Naive thymus-derived CD4-positive, alpha-beta T cell (primary cell): ENCODE measurements around the gene CDH4. TPM values are rescaled to one million over a fixed set of nuclear protein-coding genes. Genes with fewer than 3 reads are reported as not detected.

Experiments
- ATAC-seq: fragments of 150-1000 bp; cut with Tn5 transposase; 2 replicates; pipeline ENCODE4 v1.10.0; 2021; ENCODE audit warnings: mild to moderate bottlenecking, moderate library complexity
- CTCF ChIA-PET: fragments of 350-600 bp; sonication (Branson Sonifier 250); formaldehyde crosslinking; loops from one replicate; lab custom pipeline; 2021; ENCODE audit warnings: antibody characterized with exemption; lab: Charles Lee
- POLR2A ChIA-PET: fragments of 350-600 bp; sonication (Branson Sonifier 250); formaldehyde crosslinking; loops from one replicate; lab custom pipeline; 2021; ENCODE audit warnings: antibody characterized with exemption, inconsistent platforms; lab: Charles Lee
- DNase-seq, 9 donors: peaks; one replicate each; pipeline versions ENCODE4 v3.0.0 to v3.0.0-alpha.2; 2020 to 2022; ENCODE audit warnings: mixed read lengths in 1 of 9
- H3K27ac ChIP-seq: one replicate; pipeline ENCODE4 v1.7.0; 2013; ENCODE audit warnings: mild to moderate bottlenecking, low read depth, low read length, moderate library complexity
- H3K27me3 ChIP-seq, 2 donors: one replicate each; pipeline ENCODE4 v1.7.0; 2013; ENCODE audit warnings: low read length in 2 of 2, mild to moderate bottlenecking in 2 of 2, moderate library complexity in 2 of 2; ENCODE audit not compliant: control insufficient read depth in 2 of 2, insufficient read depth in 2 of 2
- H3K36me3 ChIP-seq, 3 experiments: 1 replicate in 2 of 3; 2 replicates in 1 of 3; pipeline ENCODE4 v1.7.0; 2013; ENCODE audit warnings: low read length in 3 of 3, mild to moderate bottlenecking in 3 of 3, moderate library complexity in 1 of 3; ENCODE audit not compliant: insufficient read depth in 3 of 3, control insufficient read depth in 2 of 3
- H3K4me1 ChIP-seq, 2 donors: one replicate each; pipeline ENCODE4 v1.7.0; 2013; ENCODE audit warnings: low read length in 2 of 2, mild to moderate bottlenecking in 2 of 2, moderate library complexity in 1 of 2; ENCODE audit not compliant: control insufficient read depth in 2 of 2, insufficient read depth in 2 of 2
- H3K4me3 ChIP-seq: 2 replicates; pipeline ENCODE4 v1.7.0; 2013; ENCODE audit warnings: mild to moderate bottlenecking, low read length
- H3K9me3 ChIP-seq, 3 experiments: 1 replicate in 2 of 3; 2 replicates in 1 of 3; pipeline ENCODE4 v1.7.0; 2013; ENCODE audit warnings: low read length in 3 of 3; ENCODE audit not compliant: control insufficient read depth in 2 of 3
- H3K27ac Mint-ChIP-seq, 9 donors: one replicate each; pipeline ENCODE4 v1.8.0; 2020 to 2022; ENCODE audit warnings: mixed read lengths in 9 of 9, mild to moderate bottlenecking in 8 of 9, moderate library complexity in 5 of 9, inconsistent platforms in 2 of 9
- H3K27me3 Mint-ChIP-seq, 5 donors: one replicate each; pipeline ENCODE4 v1.8.0; 2021 to 2022; ENCODE audit warnings: mixed read lengths in 5 of 5, mild to moderate bottlenecking in 1 of 5
- H3K36me3 Mint-ChIP-seq, 5 donors: one replicate each; pipeline ENCODE4 v1.8.0; 2020 to 2022; ENCODE audit warnings: mixed read lengths in 5 of 5, mild to moderate bottlenecking in 3 of 5, inconsistent platforms in 1 of 5
- H3K4me1 Mint-ChIP-seq, 7 donors: one replicate each; pipeline ENCODE4 v1.8.0; 2020 to 2022; ENCODE audit warnings: mixed read lengths in 7 of 7, mild to moderate bottlenecking in 3 of 7, inconsistent platforms in 1 of 7
- H3K4me3 Mint-ChIP-seq, 10 donors: one replicate each; pipeline ENCODE4 v1.8.0; 2020 to 2022; ENCODE audit warnings: mild to moderate bottlenecking in 10 of 10, mixed read lengths in 10 of 10, moderate library complexity in 6 of 10, inconsistent platforms in 2 of 10
- H3K9me3 Mint-ChIP-seq, 11 donors: one replicate each; pipeline ENCODE4 v1.8.0; 2020 to 2022; ENCODE audit warnings: mixed read lengths in 11 of 11, mild to moderate bottlenecking in 4 of 11, inconsistent platforms in 1 of 11, moderate library complexity in 1 of 11
- intact Hi-C, 2 donors: fragments of 100-400 bp; cut with micrococcal nuclease; formaldehyde crosslinking; loops; one replicate each; pipeline ENCODE4 v1.15.1; 2023
- polyA plus RNA-seq, 2 donors: library from polyadenylated mRNA; unstranded; fragments of 300-500 nt; fragmentation: Illumina TruSeq; gene quantifications; one replicate each; pipeline ENCODE4 v1.2.3, GENCODE V29; 2021
- total RNA-seq, 6 experiments: library from RNA in 5 of 6; stranded (reverse) in 5 of 6; gene quantifications; 1 replicate in 5 of 6; 2 replicates in 1 of 6; pipeline ENCODE4 v1.2.3 and lab custom pipeline; 2021 to 2026

Gene CDH4
- total and polyA plus RNA-seq, 7 experiments from 2014 or later, result 0.05 to 0.43 (median 0.14) TPM; not detected in 1

- H3K4me3 ChIP-seq, result no peak overlapping the region
- Mint-ChIP-seq H3K27ac (no peak overlapping the region), H3K4me1 (peaks cover 0 to 5% (median 0%) of the 10 kb centered on the region in 7 donors), H3K36me3 (no peaks in the 10 kb centered on the region), H3K27me3 (peaks cover 0 to 23% (median 0%) of the 10 kb centered on the region in 5 donors), H3K4me3 (no peak overlapping the region), H3K9me3 (peaks cover 0 to 1% (median 0%) of the 10 kb centered on the region in 11 donors)
- H3K4me1 ChIP-seq, result no peaks in the 10 kb centered on the region
- no peaks in the 10 kb centered on the region for H3K36me3 ChIP-seq
- no peak for DNase-seq
- CTCF ChIA-PET, result no interaction called here
- intact Hi-C loops, result no loop called here
- POLR2A ChIA-PET, result no interaction called here
- no peaks in the 10 kb centered on the region for H3K9me3 ChIP-seq
- no peaks in the 10 kb centered on the region for H3K27me3 ChIP-seq
- no peak for ATAC-seq
- H3K27ac ChIP-seq, result no peak overlapping the region
These were observed 553.7 kb downstream of the CDH4 start for GRCh38 chr20:61805781-61806180.

GRCh38 chr20:61806314-61806713 is 554.3 kb downstream of the CDH4 start:
- Mint-ChIP-seq H3K36me3 (no peaks in the 10 kb centered on the region), H3K9me3 (peaks cover 0 to 1% (median 0%) of the 10 kb centered on the region in 11 donors), H3K4me1 (peaks cover 0 to 5% (median 0%) of the 10 kb centered on the region in 7 donors), H3K27ac (no peak overlapping the region), H3K27me3 (peaks cover 0 to 23% (median 0%) of the 10 kb centered on the region in 5 donors), H3K4me3 (no peak overlapping the region)
- no peaks in the 10 kb centered on the region for H3K4me1 ChIP-seq
- intact Hi-C loops, result no loop called here
- no peaks in the 10 kb centered on the region for H3K9me3 ChIP-seq
- POLR2A ChIA-PET, result no interaction called here
- no peaks in the 10 kb centered on the region for H3K36me3 ChIP-seq
- H3K27ac ChIP-seq, result no peak overlapping the region
- CTCF ChIA-PET, result no interaction called here
- DNase-seq, result no peak
- no peak overlapping the region for H3K4me3 ChIP-seq
- ATAC-seq, result no peak
- no peaks in the 10 kb centered on the region for H3K27me3 ChIP-seq

- Histone ChIP-seq H3K9me3 (no peaks in the 10 kb centered on the region), H3K4me3 (no peak overlapping the region), H3K27ac (no peak overlapping the region), H3K36me3 (no peaks in the 10 kb centered on the region), H3K4me1 (no peaks in the 10 kb centered on the region), H3K27me3 (no peaks in the 10 kb centered on the region)
- intact Hi-C loops, result no loop called here
- H3K9me3 Mint-ChIP-seq, result peaks cover 0 to 1% (median 0%) of the 10 kb centered on the region in 11 donors
- H3K27me3 Mint-ChIP-seq, result peaks cover 0 to 17% (median 0%) of the 10 kb centered on the region in 5 donors
- ChIA-PET CTCF (no interaction called here), POLR2A (no interaction called here)
- peaks cover 0 to 5% (median 0%) of the 10 kb centered on the region in 7 donors for H3K4me1 Mint-ChIP-seq
- no peaks in the 10 kb centered on the region for H3K36me3 Mint-ChIP-seq
- no peak overlapping the region for H3K4me3 Mint-ChIP-seq
- DNase-seq (no peak), ATAC-seq (no peak)
- no peak overlapping the region for H3K27ac Mint-ChIP-seq
These were observed 554.9 kb downstream of the CDH4 start for GRCh38 chr20:61806995-61807394.

- ChIA-PET POLR2A (no interaction called here), CTCF (no interaction called here)
- no peak overlapping the region for H3K4me3 ChIP-seq
- H3K27ac ChIP-seq, result no peak overlapping the region
- H3K27me3 Mint-ChIP-seq, result peaks cover 0 to 16% (median 0%) of the 10 kb centered on the region in 5 donors
- peaks cover 0 to 5% (median 0%) of the 10 kb centered on the region in 7 donors for H3K4me1 Mint-ChIP-seq
- intact Hi-C loops, result no loop called here
- DNase-seq (no peak), ATAC-seq (no peak)
- H3K9me3 ChIP-seq, result no peaks in the 10 kb centered on the region
- H3K36me3 ChIP-seq, result no peaks in the 10 kb centered on the region
- no peaks in the 10 kb centered on the region for H3K4me1 ChIP-seq
- H3K27ac Mint-ChIP-seq, result no peak overlapping the region
- H3K9me3 Mint-ChIP-seq, result peaks cover 0 to 1% (median 0%) of the 10 kb centered on the region in 11 donors
- no peak overlapping the region for H3K4me3 Mint-ChIP-seq
- H3K36me3 Mint-ChIP-seq, result no peaks in the 10 kb centered on the region
- H3K27me3 ChIP-seq, result no peaks in the 10 kb centered on the region
These were observed 555.6 kb downstream of the CDH4 start for GRCh38 chr20:61807471-61808160.

- intact Hi-C loops, result no loop called here
- Histone ChIP-seq H3K36me3 (no peaks in the 10 kb centered on the region), H3K4me3 (no peak overlapping the region), H3K27ac (no peak overlapping the region), H3K4me1 (no peaks in the 10 kb centered on the region), H3K27me3 (no peaks in the 10 kb centered on the region), H3K9me3 (no peaks in the 10 kb centered on the region)
- POLR2A ChIA-PET, result no interaction called here
- CTCF ChIA-PET, result no interaction called here
- H3K4me3 Mint-ChIP-seq, result no peak overlapping the region
- no peaks in the 10 kb centered on the region for H3K36me3 Mint-ChIP-seq
- no peak overlapping the region for H3K27ac Mint-ChIP-seq
- DNase-seq (no peak), ATAC-seq (no peak)
- H3K4me1 Mint-ChIP-seq, result peaks cover 0 to 3% (median 0%) of the 10 kb centered on the region in 7 donors
- no peaks in the 10 kb centered on the region for H3K9me3 Mint-ChIP-seq
- peaks cover 0 to 15% (median 0%) of the 10 kb centered on the region in 5 donors for H3K27me3 Mint-ChIP-seq
These were observed 556.4 kb downstream of the CDH4 start for GRCh38 chr20:61808447-61808846.

GRCh38 chr20:61809006-61809770 is 557.1 kb downstream of the CDH4 start:
- Mint-ChIP-seq H3K4me1 (no peaks in the 10 kb centered on the region), H3K4me3 (no peak overlapping the region), H3K27me3 (peaks cover 0 to 9% (median 0%) of the 10 kb centered on the region in 5 donors), H3K36me3 (no peaks in the 10 kb centered on the region), H3K9me3 (no peaks in the 10 kb centered on the region), H3K27ac (no peak overlapping the region)
- ATAC-seq (no peak), DNase-seq (no peak)
- Histone ChIP-seq H3K9me3 (no peaks in the 10 kb centered on the region), H3K27me3 (no peaks in the 10 kb centered on the region), H3K4me3 (no peak overlapping the region), H3K4me1 (no peaks in the 10 kb centered on the region), H3K27ac (no peak overlapping the region), H3K36me3 (no peaks in the 10 kb centered on the region)
- ChIA-PET CTCF (no interaction called here), POLR2A (no interaction called here)
- intact Hi-C loops, result no loop called here
